H9 (cell line): ENCODE measurements around the gene CCDC186. TPM values are rescaled to one million over a fixed set of nuclear protein-coding genes. Genes with fewer than 3 reads are reported as not detected.

Experiments used
- DNase-seq: peaks from one replicate; pipeline ENCODE4 v3.0.0-alpha.2; 2017
- H2AFZ ChIP-seq: one replicate; pipeline ENCODE4 v1.6.1; 2013; ENCODE audit warnings: mild to moderate bottlenecking, low read length, control low read depth, moderate library complexity
- H2AK5ac ChIP-seq: 2 replicates; pipeline ENCODE4 v1.6.1; 2013; ENCODE audit warnings: low read length, control low read depth, mixed read lengths; ENCODE audit not compliant: insufficient read length
- H2BK120ac ChIP-seq: one replicate; pipeline ENCODE4 v1.6.1; 2013; ENCODE audit warnings: low read depth, mild to moderate bottlenecking, low read length, control low read depth, inconsistent platforms; ENCODE audit not compliant: poor library complexity, severe bottlenecking
- H2BK12ac ChIP-seq: 2 replicates; pipeline ENCODE4 v1.6.1; 2013; ENCODE audit warnings: low read length, control low read depth, mixed read lengths, low read depth; ENCODE audit not compliant: insufficient read length
- H2BK15ac ChIP-seq: 2 replicates; pipeline ENCODE4 v1.6.1; 2013; ENCODE audit warnings: low read depth, low read length, control low read depth
- H2BK20ac ChIP-seq: one replicate; pipeline ENCODE4 v1.6.1; 2013; ENCODE audit warnings: low read depth, mild to moderate bottlenecking, low read length, control low read depth, inconsistent platforms; ENCODE audit not compliant: poor library complexity, severe bottlenecking
- H2BK5ac ChIP-seq: 2 replicates; pipeline ENCODE4 v1.6.1; 2013; ENCODE audit warnings: low read length, control low read depth, mixed read lengths; ENCODE audit not compliant: insufficient read length
- H3K14ac ChIP-seq: 2 replicates; pipeline ENCODE4 v1.6.1; 2013; ENCODE audit warnings: low read length, control low read depth; ENCODE audit not compliant: insufficient read depth
- H3K18ac ChIP-seq: 2 replicates; pipeline ENCODE4 v1.6.1; 2013; ENCODE audit warnings: low read depth, mild to moderate bottlenecking, mixed read lengths, low read length, control low read depth; ENCODE audit not compliant: insufficient read length
- H3K23ac ChIP-seq: 2 replicates; pipeline ENCODE4 v1.6.1; 2013; ENCODE audit warnings: low read length, control low read depth, mixed read lengths, low read depth; ENCODE audit not compliant: insufficient read length
- H3K23me2 ChIP-seq: 2 replicates; pipeline ENCODE4 v1.6.1; 2013; ENCODE audit warnings: low read depth, mild to moderate bottlenecking, mixed read lengths, low read length, control low read depth; ENCODE audit not compliant: insufficient read length, poor library complexity, severe bottlenecking
- H3K27ac ChIP-seq: 2 replicates; pipeline ENCODE4 v1.5.1; 2013; ENCODE audit warnings: low read length, control low read depth, mixed read lengths, low read depth; ENCODE audit not compliant: insufficient read length
- H3K27me3 ChIP-seq: 2 replicates; pipeline ENCODE4 v1.6.1; 2013; ENCODE audit warnings: low read length, control low read depth, inconsistent platforms; ENCODE audit not compliant: insufficient read depth
- H3K4ac ChIP-seq: 2 replicates; pipeline ENCODE4 v1.6.1; 2013; ENCODE audit warnings: low read depth, mild to moderate bottlenecking, control low read depth, inconsistent platforms, low read length, moderate library complexity
- H3K4me1 ChIP-seq: 2 replicates; pipeline ENCODE4 v1.6.1; 2013; ENCODE audit warnings: low read length, control low read depth, inconsistent platforms; ENCODE audit not compliant: insufficient read depth
- H3K4me2 ChIP-seq: 2 replicates; pipeline ENCODE4 v1.6.1; 2013; ENCODE audit warnings: low read length, control low read depth, mixed read lengths; ENCODE audit not compliant: insufficient read length, insufficient read depth
- H3K56ac ChIP-seq: 2 replicates; pipeline ENCODE4 v1.6.1; 2013; ENCODE audit warnings: low read depth, mild to moderate bottlenecking, mixed read lengths, low read length, control low read depth; ENCODE audit not compliant: insufficient read length
- H3K79me1 ChIP-seq: 2 replicates; pipeline ENCODE4 v1.6.1; 2013; ENCODE audit warnings: low read depth, mild to moderate bottlenecking, moderate library complexity, low read length, control low read depth, inconsistent platforms; ENCODE audit not compliant: insufficient read depth, poor library complexity, severe bottlenecking
- H3K79me2 ChIP-seq: 2 replicates; pipeline ENCODE4 v1.6.1; 2013; ENCODE audit warnings: low read length, control low read depth, inconsistent platforms; ENCODE audit not compliant: insufficient read depth
- H3K9ac ChIP-seq: 2 replicates; pipeline ENCODE4 v1.6.1; 2013; ENCODE audit warnings: low read length, control low read depth, mixed read lengths; ENCODE audit not compliant: insufficient read length; ENCODE audit errors: extremely low read depth
- H3K9me3 ChIP-seq: one replicate; pipeline ENCODE4 v1.6.1; 2013; ENCODE audit warnings: low read depth, low read length, inconsistent platforms; ENCODE audit not compliant: control insufficient read depth
- H3T11ph ChIP-seq: one replicate; pipeline ENCODE4 v1.6.1; 2013; ENCODE audit warnings: mild to moderate bottlenecking, low read length, control low read depth, inconsistent platforms
- H4K20me1 ChIP-seq: one replicate; pipeline ENCODE4 v1.6.1; 2013; ENCODE audit not compliant: control insufficient read depth, insufficient read length, insufficient read depth
- H4K5ac ChIP-seq: 2 replicates; pipeline ENCODE4 v1.6.1; 2013; ENCODE audit warnings: low read depth, mild to moderate bottlenecking, mixed read lengths, low read length, control low read depth; ENCODE audit not compliant: insufficient read length
- H4K8ac ChIP-seq: replicated peaks from 2 replicates; pipeline ENCODE4 v1.6.1; 2013; ENCODE audit warnings: low read length, control low read depth, mixed read lengths, low read depth; ENCODE audit not compliant: insufficient read length
- H4K91ac ChIP-seq: 2 replicates; pipeline ENCODE4 v1.6.1; 2013; ENCODE audit warnings: low read depth, mild to moderate bottlenecking, moderate library complexity, mixed read lengths, low read length, control low read depth; ENCODE audit not compliant: insufficient read length
- H3K27ac Mint-ChIP-seq, 3 experiments: 2 replicates in 2 of 3; 3 replicates in 1 of 3; pipeline ENCODE4 v1.8.0; 2020 to 2021; ENCODE audit warnings: mixed read lengths in 3 of 3, mild to moderate bottlenecking in 1 of 3, moderate library complexity in 1 of 3
- H3K27me3 Mint-ChIP-seq: 2 replicates; pipeline ENCODE4 v1.8.0; 2021; ENCODE audit warnings: low read depth, mild to moderate bottlenecking, moderate library complexity, mixed read lengths
- H3K36me3 Mint-ChIP-seq, 3 experiments: 2 replicates in 2 of 3; 3 replicates in 1 of 3; pipeline ENCODE4 v1.8.0; 2020 to 2021; ENCODE audit warnings: low read depth in 3 of 3, mixed read lengths in 3 of 3; ENCODE audit not compliant: insufficient read depth in 1 of 3
- H3K4me1 Mint-ChIP-seq, 2 experiments: 2 replicates each; pipeline ENCODE4 v1.8.0; 2020; ENCODE audit warnings: mixed read lengths in 2 of 2
- H3K4me3 Mint-ChIP-seq, 2 experiments: 2 replicates in 1 of 2; 3 replicates in 1 of 2; pipeline ENCODE4 v1.8.0; 2020 to 2021; ENCODE audit warnings: mild to moderate bottlenecking in 2 of 2, mixed read lengths in 2 of 2, moderate library complexity in 1 of 2
- H3K9me3 Mint-ChIP-seq, 2 experiments: 2 replicates in 1 of 2; 3 replicates in 1 of 2; pipeline ENCODE4 v1.8.0; 2020; ENCODE audit warnings: mild to moderate bottlenecking in 2 of 2, mixed read lengths in 2 of 2, moderate library complexity in 1 of 2
- CTCF ChIP-seq: fragments of 200-600 bp; sonication (generic); conservative IDR thresholded peaks from 3 replicates; pipeline ENCODE4 v1.8.0; 2021; ENCODE audit warnings: antibody characterized with exemption, mild to moderate bottlenecking
- WGBS: extraction: QIAGEN DNeasy Blood & Tissue Kit; methylation state at CpG from one replicate; pipeline ENCODE4 v1.1.7; 2013; ENCODE audit warnings: missing lambda C conversion rate, low lambda C conversion rate, mixed read lengths; ENCODE audit not compliant: insufficient read length; ENCODE audit errors: extremely low coverage; 5-methylcytosine and 5-hydroxymethylcytosine counted together
- total RNA-seq: library from RNA; stranded (reverse); gene quantifications from 2 replicates; pipeline ENCODE4 v1.2.1, GENCODE V29; 2021

Gene CCDC186
- total RNA-seq, 1 experiment from 2014 or later = 16.7 TPM

- H4K5ac ChIP-seq = no peak overlapping the region
- H3K9me3 Mint-ChIP-seq = no peaks in the 10 kb centered on the region; a peak in 1 of 5 replicates
- no peak overlapping the region for H3K23ac ChIP-seq
- no peaks in the 10 kb centered on the region; a peak in 1 of 7 replicates for H3K36me3 Mint-ChIP-seq
- no peak overlapping the region for H3K4me3 Mint-ChIP-seq
- H3K23me2 ChIP-seq = no peaks in the 10 kb centered on the region
- H3K4me1 Mint-ChIP-seq = no peaks in the 10 kb centered on the region
- no peak overlapping the region for H2BK5ac ChIP-seq
- H3K4me1 ChIP-seq = no peaks in the 10 kb centered on the region
- no peak overlapping the region for H2BK12ac ChIP-seq
- H3T11ph ChIP-seq = no peak overlapping the region
- no peak overlapping the region for H3K4ac ChIP-seq
- no peak for DNase-seq
- H3K56ac ChIP-seq = no peak overlapping the region
- H3K9me3 ChIP-seq = no peaks in the 10 kb centered on the region
- H3K9ac ChIP-seq = no peak overlapping the region
- no peaks in the 10 kb centered on the region for H3K79me2 ChIP-seq
- H2AFZ ChIP-seq = no peak overlapping the region
- TF ChIP-seq CTCF = no peak
- H3K14ac ChIP-seq = no peak overlapping the region
- H4K91ac ChIP-seq = no peak overlapping the region
- H4K8ac ChIP-seq = no peak overlapping the region
- no peak overlapping the region for H2BK120ac ChIP-seq
- H2AK5ac ChIP-seq = no peak overlapping the region
- no peak overlapping the region for H3K27ac ChIP-seq
- no CpG with 5 or more reads among the region's 3 CpGs for WGBS
- H3K18ac ChIP-seq = no peak overlapping the region
- H3K79me1 ChIP-seq = no peaks in the 10 kb centered on the region
- H2BK20ac ChIP-seq = no peak overlapping the region
- no peaks in the 10 kb centered on the region for H4K20me1 ChIP-seq
- H3K27ac Mint-ChIP-seq = no peak overlapping the region
- no peaks in the 10 kb centered on the region for H3K27me3 Mint-ChIP-seq
- no peaks in the 10 kb centered on the region for H3K27me3 ChIP-seq
- H3K4me2 ChIP-seq = no peak overlapping the region
- H2BK15ac ChIP-seq = no peak overlapping the region
Measured at GRCh38 chr10:114188001-114188400, 14.0 kb upstream of the CCDC186 start.
